Fibroblast of mammary gland (primary cell): Measurements from ENCODE around the gene CCDC117.

Source experiments
- DNase-seq: peaks from one replicate; pipeline ENCODE4 v3.0.0-alpha.2; 2010; ENCODE audit warnings: low read depth
- H3K4me3 ChIP-seq: 2 replicates; pipeline ENCODE4 v1.5.1; 2011; ENCODE audit warnings: low read depth, mild to moderate bottlenecking, low read length, moderate library complexity; ENCODE audit not compliant: control insufficient read depth
- TF ChIP-seq, protein P1 (sequence below): conservative IDR thresholded peaks from 2 replicates; pipeline ENCODE4 v1.5.1; 2011; ENCODE audit warnings: low read depth, low read length, inconsistent platforms; ENCODE audit not compliant: control insufficient read depth, insufficient read depth

CCDC117 gene

GRCh38 chr22:28773461-28773867 lies 969 bp downstream of the CCDC117 start:
- DNase-seq: peak; percentile 72
- H3K4me3 ChIP-seq: peak overlapping the region; percentile 87
- TF ChIP-seq, protein P1, sequence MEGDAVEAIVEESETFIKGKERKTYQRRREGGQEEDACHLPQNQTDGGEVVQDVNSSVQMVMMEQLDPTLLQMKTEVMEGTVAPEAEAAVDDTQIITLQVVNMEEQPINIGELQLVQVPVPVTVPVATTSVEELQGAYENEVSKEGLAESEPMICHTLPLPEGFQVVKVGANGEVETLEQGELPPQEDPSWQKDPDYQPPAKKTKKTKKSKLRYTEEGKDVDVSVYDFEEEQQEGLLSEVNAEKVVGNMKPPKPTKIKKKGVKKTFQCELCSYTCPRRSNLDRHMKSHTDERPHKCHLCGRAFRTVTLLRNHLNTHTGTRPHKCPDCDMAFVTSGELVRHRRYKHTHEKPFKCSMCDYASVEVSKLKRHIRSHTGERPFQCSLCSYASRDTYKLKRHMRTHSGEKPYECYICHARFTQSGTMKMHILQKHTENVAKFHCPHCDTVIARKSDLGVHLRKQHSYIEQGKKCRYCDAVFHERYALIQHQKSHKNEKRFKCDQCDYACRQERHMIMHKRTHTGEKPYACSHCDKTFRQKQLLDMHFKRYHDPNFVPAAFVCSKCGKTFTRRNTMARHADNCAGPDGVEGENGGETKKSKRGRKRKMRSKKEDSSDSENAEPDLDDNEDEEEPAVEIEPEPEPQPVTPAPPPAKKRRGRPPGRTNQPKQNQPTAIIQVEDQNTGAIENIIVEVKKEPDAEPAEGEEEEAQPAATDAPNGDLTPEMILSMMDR: no peak

GRCh38 chr22:28774378-28774777 lies 1.9 kb downstream of the CCDC117 start:
- H3K4me3 ChIP-seq: no peak overlapping the region
- DNase-seq: no peak
- TF ChIP-seq, protein P1: no peak

DNA sequence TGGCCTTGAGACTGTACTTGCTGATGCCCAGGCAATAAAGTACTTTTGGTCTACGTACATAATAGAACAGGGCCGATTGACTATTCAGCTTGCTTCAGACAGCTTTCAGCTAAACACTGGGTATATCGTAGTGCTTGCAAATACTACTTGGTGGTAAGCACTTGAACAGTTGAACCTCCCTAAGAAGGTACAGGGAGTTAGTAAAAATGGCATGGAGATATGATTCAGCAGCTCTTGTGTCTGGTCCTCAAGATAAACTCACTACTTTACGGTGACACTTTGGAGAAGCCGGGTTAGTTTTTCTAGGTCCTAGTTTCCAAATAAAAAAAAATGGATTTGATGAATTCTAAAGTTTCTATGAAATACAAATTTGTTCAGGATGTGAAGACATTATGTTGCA lies 7.3 kb downstream of the CCDC117 start:
- no peak overlapping the region for H3K4me3 ChIP-seq
- DNase-seq: no peak
- TF ChIP-seq, protein P1: no peak

- H3K4me3 ChIP-seq: no peak overlapping the region
- DNase-seq: no peak
- TF ChIP-seq, protein P1: no peak
These were observed 7.8 kb downstream of the CCDC117 start for GRCh38 chr22:28780296-28780695.

- H3K4me3 ChIP-seq: no peak overlapping the region
- DNase-seq: no peak
- TF ChIP-seq, protein P1: no peak
These were observed 11.5 kb downstream of the CCDC117 start for GRCh38 chr22:28783786-28784671.

GRCh38 chr22:28788601-28789000 lies 16.1 kb downstream of the CCDC117 start:
- TF ChIP-seq, protein P1: no peak
- no peak overlapping the region for H3K4me3 ChIP-seq
- no peak for DNase-seq

DNA sequence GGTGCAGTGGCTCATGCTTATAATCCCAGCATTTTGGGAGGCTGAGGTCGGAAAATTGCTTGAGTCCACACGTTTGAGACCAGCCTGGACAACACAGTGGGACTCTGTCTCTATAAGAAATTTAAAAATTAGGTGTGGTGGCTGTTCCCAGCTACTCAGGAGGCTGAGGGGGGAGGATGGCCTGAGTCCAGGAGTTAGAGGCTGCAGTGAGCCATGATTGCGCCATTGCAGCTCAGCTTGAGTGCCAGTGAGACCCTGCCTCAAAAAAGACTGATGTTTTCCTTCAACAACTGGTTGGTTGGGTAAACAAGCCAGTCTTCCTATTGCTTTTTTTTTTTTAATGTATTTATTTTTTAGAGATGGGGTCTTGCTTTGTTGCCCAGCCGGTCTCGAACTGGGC lies 18.6 kb downstream of the CCDC117 start:
- no peak for DNase-seq
- TF ChIP-seq, protein P1: no peak
- no peak overlapping the region for H3K4me3 ChIP-seq
